BJ (cell line): ENCODE results near the gene LYSMD1. TPM values are rescaled to one million over a fixed set of nuclear protein-coding genes. Genes with fewer than 3 reads are reported as not detected.

Source experiments
- CTCF ChIA-PET: fragments of 350-600 bp; formaldehyde crosslinking; extraction: SDS; loops from one replicate; lab custom pipeline; 2021; ENCODE audit warnings: antibody characterized with exemption, inconsistent platforms; lab: Yijun Ruan, JAX
- POLR2A ChIA-PET: fragments of 300-600 bp; sonication (Branson Sonifier 250); formaldehyde crosslinking; extraction: SDS; loops from one replicate; lab custom pipeline; 2021; ENCODE audit warnings: antibody characterized with exemption; lab: Charles Lee
- DNase-seq: peaks from one replicate; pipeline ENCODE4 v3.0.0-alpha.2; 2011; ENCODE audit warnings: low read depth
- H3K27me3 ChIP-seq: 2 replicates; pipeline ENCODE4 v1.6.0; 2011; ENCODE audit warnings: low read length; ENCODE audit not compliant: control insufficient read depth, insufficient read depth
- H3K36me3 ChIP-seq: 2 replicates; pipeline ENCODE4 v1.5.1; 2011; ENCODE audit warnings: low read length; ENCODE audit not compliant: control insufficient read depth, insufficient read depth
- H3K4me3 ChIP-seq: 2 replicates; pipeline ENCODE4 v1.5.1; 2011; ENCODE audit warnings: low read depth, mild to moderate bottlenecking, control low read depth, low read length
- CTCF ChIP-seq: IDR thresholded peaks from 2 replicates; pipeline ENCODE4 v1.5.1; 2011; ENCODE audit warnings: low read depth, mild to moderate bottlenecking, control low read depth, inconsistent platforms, low read length, moderate library complexity; ENCODE audit not compliant: insufficient read depth
- polyA plus RNA-seq: library from polyadenylated mRNA; depleted of rRNA; stranded (reverse); fragments of >200 nt; gene quantifications from 2 replicates; pipeline ENCODE4 v1.2.3, GENCODE V29; 2011

The LYSMD1 gene
- polyA plus RNA-seq, 1 experiment: 8.5 TPM

GRCh38 chr1:151147665-151148064 lies 18.0 kb downstream of the LYSMD1 start:
- ChIA-PET POLR2A (no interaction called here), CTCF (no interaction called here)
- Histone ChIP-seq H3K4me3 (no peak overlapping the region), H3K36me3 (no peaks in the 10 kb centered on the region), H3K27me3 (no peaks in the 10 kb centered on the region)
- no peak for DNase-seq
- TF ChIP-seq CTCF: no peak

DNA sequence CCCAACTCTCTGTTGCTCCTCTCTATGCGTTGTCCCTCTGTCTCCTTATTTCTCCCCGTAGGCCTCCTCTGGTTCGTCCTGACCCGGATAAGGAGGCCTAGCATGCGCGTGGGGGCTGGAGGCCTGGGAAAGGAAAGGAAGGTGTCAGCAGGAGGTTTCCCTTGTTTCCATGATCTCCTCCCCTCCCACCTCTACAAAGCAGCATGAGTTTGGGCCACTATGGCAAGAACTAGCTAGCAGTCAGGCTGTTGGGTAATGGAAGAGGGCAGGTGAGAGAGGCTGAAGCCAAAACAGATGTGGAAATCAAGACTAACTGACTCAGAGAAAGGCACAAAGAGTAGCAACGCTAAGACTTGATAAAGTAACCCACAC lies 18.6 kb downstream of the LYSMD1 start:
- ChIA-PET CTCF (interaction anchor here (0.6 to 0.9 kb wide), 2 partner anchors 15 to 32 kb away, joined by 3 read pairs; no protein-coding TSS in a partner anchor), POLR2A (no interaction called here)
- TF ChIP-seq CTCF: no peak
- peak overlapping the region; percentile 82 for H3K4me3 ChIP-seq
- no peak for DNase-seq
- no peaks in the 10 kb centered on the region for H3K36me3 ChIP-seq
- H3K27me3 ChIP-seq: no peaks in the 10 kb centered on the region

GRCh38 chr1:151146412-151147131 lies 19.1 kb downstream of the LYSMD1 start, which contains the start of gene SEMA6C:
Gene SEMA6C, minus strand, starts transcription at chr1:151146631. Its CDS starts 4,010 bp downstream, at chr1:151142621.
- H3K27me3 ChIP-seq: no peaks in the 10 kb centered on the region
- ChIA-PET POLR2A (no interaction called here), CTCF (interaction anchor here (0.6 to 0.9 kb wide), 2 partner anchors 15 to 32 kb away, joined by 3 read pairs; no protein-coding TSS in a partner anchor)
- no peak for TF ChIP-seq CTCF
- peak within 1 kb of the TSS; percentile 82 for H3K4me3 ChIP-seq
- peak; percentile 59 for DNase-seq
- no peaks in the 10 kb centered on the region for H3K36me3 ChIP-seq

DNA sequence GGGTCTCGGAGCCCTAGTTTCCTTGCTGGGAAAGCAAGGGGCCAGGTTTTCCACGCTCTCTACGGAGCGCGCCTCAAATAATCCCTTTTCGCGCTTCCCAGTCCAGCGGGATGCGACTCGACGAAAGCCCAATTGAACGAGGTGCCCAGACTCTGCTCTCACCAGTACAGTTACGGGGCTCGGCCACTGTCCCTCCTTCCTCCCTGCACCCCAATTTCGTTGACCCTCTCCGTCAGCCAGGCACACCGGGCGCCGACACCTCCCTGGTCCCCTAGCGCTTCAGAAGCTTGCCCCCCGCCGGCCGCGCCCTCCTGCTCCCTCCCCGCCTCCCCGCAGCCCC lies 19.7 kb downstream of the LYSMD1 start:
- Histone ChIP-seq H3K27me3 (no peaks in the 10 kb centered on the region), H3K4me3 (peak overlapping the region; percentile 82), H3K36me3 (no peaks in the 10 kb centered on the region)
- no peak for DNase-seq
- TF ChIP-seq CTCF: no peak
- POLR2A ChIA-PET: no interaction called here
- CTCF ChIA-PET: interaction anchor here (0.9 to 1.7 kb wide), 3 partner anchors 9 to 107 kb away, joined by 4 to 5 read pairs (median 4); partner anchors contain the start of gene GABPB2

- TF ChIP-seq CTCF: no peak
- Histone ChIP-seq H3K27me3 (no peaks in the 10 kb centered on the region), H3K4me3 (peak overlapping the region; percentile 82), H3K36me3 (no peaks in the 10 kb centered on the region)
- POLR2A ChIA-PET: no interaction called here
- DNase-seq: no peak
- CTCF ChIA-PET: interaction anchor here (0.9 to 1.7 kb wide), 4 partner anchors 10 to 107 kb away, joined by 3 to 5 read pairs (median 4); partner anchors contain the start of gene GABPB2
Observed at GRCh38 chr1:151145304-151146071, 20.2 kb downstream of the LYSMD1 start.
